Measurements from ENCODE around the gene ANKRD18A. TPM values are rescaled to one million over a fixed set of nuclear protein-coding genes. Genes with fewer than 3 reads are reported as not detected.

Gene ANKRD18A
- total RNA-seq, 2 experiments from 2014 or later: 7.2 to 7.8 TPM

DNA sequence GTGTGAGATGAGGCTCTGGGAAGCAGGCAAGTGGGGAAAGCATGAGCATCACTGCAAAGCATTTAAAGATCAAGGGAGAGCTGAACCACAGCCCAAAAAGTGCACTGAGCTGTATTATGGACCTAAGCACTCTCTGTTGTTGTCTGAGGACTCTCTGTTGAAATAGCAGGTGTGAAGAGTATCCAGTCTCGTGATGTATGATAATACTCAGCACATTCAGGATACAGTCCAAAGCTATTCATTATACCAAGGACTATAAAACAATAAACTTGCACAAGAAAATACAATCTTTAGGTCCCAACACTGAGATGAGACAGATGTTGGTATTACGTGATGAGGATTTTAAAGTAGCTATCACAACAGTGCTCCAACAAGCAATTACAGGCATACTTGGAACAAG lies 98.6 kb downstream of the ANKRD18A start:
- ATAC-seq (ENCODE audit: poor library complexity) (no peak), DNase-seq (no peak)
- CTCF ChIA-PET: no interaction called here
- H3K27ac ChIP-seq (ENCODE audit: low read depth in 1 of 2, low read length in 2 of 2): no peak overlapping the region
- Mint-ChIP-seq H3K36me3 (ENCODE audit: low read depth) (no peaks in the 10 kb centered on the region), H3K9me3 (no peaks in the 10 kb centered on the region), H3K27ac (no peak overlapping the region), H3K27me3 (no peaks in the 10 kb centered on the region), H3K4me3 (no peak overlapping the region), H3K4me1 (ENCODE audit: low read depth) (no peaks in the 10 kb centered on the region)
- no peaks in the 10 kb centered on the region for H3K4me1 ChIP-seq (ENCODE audit: insufficient read depth, low read length)
- intact Hi-C loops (cut with DNase I, micrococcal nuclease): no loop called here
- no peaks in the 10 kb centered on the region for H3K36me3 ChIP-seq (ENCODE audit: insufficient read depth, low read length)
- TF ChIP-seq, protein P1, sequence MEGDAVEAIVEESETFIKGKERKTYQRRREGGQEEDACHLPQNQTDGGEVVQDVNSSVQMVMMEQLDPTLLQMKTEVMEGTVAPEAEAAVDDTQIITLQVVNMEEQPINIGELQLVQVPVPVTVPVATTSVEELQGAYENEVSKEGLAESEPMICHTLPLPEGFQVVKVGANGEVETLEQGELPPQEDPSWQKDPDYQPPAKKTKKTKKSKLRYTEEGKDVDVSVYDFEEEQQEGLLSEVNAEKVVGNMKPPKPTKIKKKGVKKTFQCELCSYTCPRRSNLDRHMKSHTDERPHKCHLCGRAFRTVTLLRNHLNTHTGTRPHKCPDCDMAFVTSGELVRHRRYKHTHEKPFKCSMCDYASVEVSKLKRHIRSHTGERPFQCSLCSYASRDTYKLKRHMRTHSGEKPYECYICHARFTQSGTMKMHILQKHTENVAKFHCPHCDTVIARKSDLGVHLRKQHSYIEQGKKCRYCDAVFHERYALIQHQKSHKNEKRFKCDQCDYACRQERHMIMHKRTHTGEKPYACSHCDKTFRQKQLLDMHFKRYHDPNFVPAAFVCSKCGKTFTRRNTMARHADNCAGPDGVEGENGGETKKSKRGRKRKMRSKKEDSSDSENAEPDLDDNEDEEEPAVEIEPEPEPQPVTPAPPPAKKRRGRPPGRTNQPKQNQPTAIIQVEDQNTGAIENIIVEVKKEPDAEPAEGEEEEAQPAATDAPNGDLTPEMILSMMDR (IDR thresholded peaks at IDR 0.05): no peak
- H3K27me3 ChIP-seq (ENCODE audit: control insufficient read depth in 1 of 2, insufficient read depth in 2 of 2, low read length in 2 of 2): no peaks in the 10 kb centered on the region
- H3K4me3 ChIP-seq (ENCODE audit: low read length): no peak overlapping the region
- POLR2A ChIA-PET: no interaction called here
- H3K9me3 ChIP-seq (ENCODE audit: control insufficient read depth in 1 of 2, insufficient read depth in 1 of 2, low read length in 2 of 2): peaks cover 0 to 1% of the 10 kb centered on the region in 2 experiments

Other genes starting within 250 kb of the ANKRD18A start
- gene ALDH1B1, start 227.9 kb downstream of the ANKRD18A start, total RNA-seq: under 1 TPM; 0.19 to 0.20 TPM
- gene IGFBPL1, start 196.1 kb downstream of the ANKRD18A start, total RNA-seq: not detected
- not detected for gene FAM240B, start 99.5 kb upstream of the ANKRD18A start, total RNA-seq

Data from CD4-positive, alpha-beta T cell (primary cell).